ENCODE results near the gene KLF13. TPM values are rescaled to one million over a fixed set of nuclear protein-coding genes. Genes with fewer than 3 reads are reported as not detected.
A peak's percentile ranks its signal among the peaks of the same experiment; 100 is the strongest.

KLF13 gene
- total RNA-seq, 1 donor from 2014 or later: 85.9 TPM

- no peak for ATAC-seq
- no peak for DNase-seq (ENCODE audit: low spot score)
- intact Hi-C loops (cut with DNase I): no loop called here
Measured at GRCh38 chr15:31297575-31298456, 28.8 kb upstream of the KLF13 start.

- ATAC-seq (no peak), DNase-seq (ENCODE audit: low spot score) (no peak)
- intact Hi-C loops (cut with DNase I): no loop called here
Measured at GRCh38 chr15:31298707-31299172, 27.9 kb upstream of the KLF13 start.

- intact Hi-C loops (cut with DNase I): loop anchor here (5.0 kb wide), 1 partner anchor 672 kb away; no protein-coding TSS in a partner anchor
- peak; percentile 70 for DNase-seq (ENCODE audit: low spot score)
- ATAC-seq: peak; percentile 75
Measured at GRCh38 chr15:31300208-31300661, 26.4 kb upstream of the KLF13 start.

GRCh38 chr15:31300981-31301672 lies 25.5 kb upstream of the KLF13 start:
- ATAC-seq (peak; percentile 11), DNase-seq (ENCODE audit: low spot score) (no peak)
- intact Hi-C loops (cut with DNase I): loop anchor here (5.0 kb wide), 1 partner anchor 671 kb away; no protein-coding TSS in a partner anchor

- ATAC-seq (no peak), DNase-seq (ENCODE audit: low spot score) (no peak)
- intact Hi-C loops (cut with DNase I): loop anchor here (5.0 kb wide), 1 partner anchor 671 kb away; no protein-coding TSS in a partner anchor
Measured at GRCh38 chr15:31301673-31301990, 25.0 kb upstream of the KLF13 start.

GRCh38 chr15:31302029-31302657 lies 24.5 kb upstream of the KLF13 start:
- DNase-seq (ENCODE audit: low spot score) (no peak), ATAC-seq (no peak)
- intact Hi-C loops (cut with DNase I): loop anchor here (5.0 kb wide), 1 partner anchor 670 kb away; no protein-coding TSS in a partner anchor

GRCh38 chr15:31302778-31303725 lies 23.6 kb upstream of the KLF13 start:
- peak; percentile 67 for DNase-seq (ENCODE audit: low spot score)
- intact Hi-C loops (cut with DNase I): loop anchor here (5.0 kb wide), 1 partner anchor 669 kb away; no protein-coding TSS in a partner anchor
- no peak for ATAC-seq

- ATAC-seq: no peak
- DNase-seq (ENCODE audit: low spot score): no peak
- intact Hi-C loops (cut with DNase I): loop anchor here (5.0 kb wide), 1 partner anchor 668 kb away; no protein-coding TSS in a partner anchor
Measured at GRCh38 chr15:31303726-31304648, 22.6 kb upstream of the KLF13 start.

- intact Hi-C loops (cut with DNase I): loop anchor here (5.0 kb wide), 1 partner anchor 667 kb away; no protein-coding TSS in a partner anchor
- DNase-seq (ENCODE audit: low spot score) (no peak), ATAC-seq (no peak)
Measured at GRCh38 chr15:31304751-31305365, 21.8 kb upstream of the KLF13 start.

- intact Hi-C loops (cut with DNase I): no loop called here
- DNase-seq (ENCODE audit: low spot score) (no peak), ATAC-seq (no peak)
Measured at GRCh38 chr15:31305375-31305774, 21.3 kb upstream of the KLF13 start.

GRCh38 chr15:31305796-31306425 lies 20.7 kb upstream of the KLF13 start:
- intact Hi-C loops (cut with DNase I): no loop called here
- no peak for DNase-seq (ENCODE audit: low spot score)
- no peak for ATAC-seq

- ATAC-seq (peak; percentile 49), DNase-seq (ENCODE audit: low spot score) (peak; percentile 62)
- intact Hi-C loops (cut with DNase I): no loop called here
Measured at GRCh38 chr15:31306426-31307269, 20.0 kb upstream of the KLF13 start.

- intact Hi-C loops (cut with DNase I): no loop called here
- ATAC-seq: no peak
Measured at GRCh38 chr15:31307270-31308184, 19.1 kb upstream of the KLF13 start.

GRCh38 chr15:31308185-31308639 lies 18.4 kb upstream of the KLF13 start:
- no peak for DNase-seq (ENCODE audit: low spot score)
- no peak for ATAC-seq
- intact Hi-C loops (cut with DNase I): no loop called here

More at GRCh38 chr15:31307270-31308184, 19.1 kb upstream of the KLF13 start:
- no peak for DNase-seq (ENCODE audit: low spot score)

Measured in sciatic nerve (tissue), 2 donors.